CD4-positive, CD25-positive, alpha-beta regulatory T cell (primary cell): ENCODE data around the gene GTF2H1. TPM values are rescaled to one million over a fixed set of nuclear protein-coding genes. Genes with fewer than 3 reads are reported as not detected.

Experiments
- ATAC-seq, 2 donors: fragments of 150-1000 bp; cut with Tn5 transposase; one replicate each; pipeline ENCODE4 v1.10.0; 2021; ENCODE audit warnings: low read depth in 2 of 2, moderate number of reproducible peaks in 2 of 2, moderate library complexity in 1 of 2
- DNase-seq, 3 donors: peaks; one replicate each; pipeline versions ENCODE4 v3.0.0 to v3.0.0-alpha.2; 2012 to 2022; ENCODE audit warnings: mixed read lengths in 1 of 3
- H3K27ac ChIP-seq: one replicate; pipeline ENCODE4 v1.7.0; 2013; ENCODE audit warnings: mild to moderate bottlenecking, low read length; ENCODE audit not compliant: insufficient read depth, poor library complexity, severe bottlenecking
- H3K27me3 ChIP-seq: one replicate; pipeline ENCODE4 v1.7.0; 2013; ENCODE audit warnings: low read length; ENCODE audit not compliant: control insufficient read depth, insufficient read depth
- H3K36me3 ChIP-seq: one replicate; pipeline ENCODE4 v1.7.0; 2013; ENCODE audit warnings: mild to moderate bottlenecking, low read length, moderate library complexity; ENCODE audit not compliant: control insufficient read depth, insufficient read depth
- H3K4me1 ChIP-seq: 2 replicates; pipeline ENCODE4 v1.7.0; 2013; ENCODE audit warnings: mild to moderate bottlenecking, low read length; ENCODE audit not compliant: insufficient read depth, control insufficient read depth, poor library complexity, severe bottlenecking
- H3K4me3 ChIP-seq: one replicate; pipeline ENCODE4 v1.7.0; 2013; ENCODE audit warnings: low read depth, mild to moderate bottlenecking, low read length, moderate library complexity
- H3K9me3 ChIP-seq, 2 experiments: 1 replicate in 1 of 2; 2 replicates in 1 of 2; pipeline ENCODE4 v1.7.0; 2013; ENCODE audit warnings: low read length in 2 of 2, mild to moderate bottlenecking in 1 of 2, moderate library complexity in 1 of 2; ENCODE audit not compliant: control insufficient read depth in 2 of 2
- H3K27ac Mint-ChIP-seq, 3 donors: one replicate each; pipeline ENCODE4 v1.8.0; 2020 to 2022; ENCODE audit warnings: mild to moderate bottlenecking in 3 of 3, mixed read lengths in 3 of 3, moderate library complexity in 2 of 3
- H3K27me3 Mint-ChIP-seq: one replicate; pipeline ENCODE4 v1.8.0; 2022; ENCODE audit warnings: mild to moderate bottlenecking, mixed read lengths
- H3K36me3 Mint-ChIP-seq: one replicate; pipeline ENCODE4 v1.8.0; 2020; ENCODE audit warnings: mixed read lengths
- H3K4me1 Mint-ChIP-seq, 4 donors: one replicate each; pipeline ENCODE4 v1.8.0; 2020 to 2022; ENCODE audit warnings: mixed read lengths in 4 of 4, mild to moderate bottlenecking in 1 of 4
- H3K4me3 Mint-ChIP-seq, 4 donors: one replicate each; pipeline ENCODE4 v1.8.0; 2020 to 2022; ENCODE audit warnings: mild to moderate bottlenecking in 4 of 4, mixed read lengths in 4 of 4, moderate library complexity in 3 of 4
- H3K9me3 Mint-ChIP-seq, 7 donors: one replicate each; pipeline ENCODE4 v1.8.0; 2020 to 2022; ENCODE audit warnings: mixed read lengths in 7 of 7, mild to moderate bottlenecking in 3 of 7, moderate library complexity in 2 of 7
- polyA plus RNA-seq, 4 donors: library from polyadenylated mRNA; unstranded; fragments of 300-500 nt; fragmentation: Illumina TruSeq; gene quantifications; one replicate each; pipeline ENCODE4 v1.2.3, GENCODE V29; 2021
- total RNA-seq: library from RNA; stranded (reverse); gene quantifications from one replicate; pipeline ENCODE4 v1.2.3, GENCODE V29; 2022

Gene GTF2H1
- total and polyA plus RNA-seq, 5 donors from 2014 or later, result 25.8 to 32.0 (median 29.8) TPM

DNA sequence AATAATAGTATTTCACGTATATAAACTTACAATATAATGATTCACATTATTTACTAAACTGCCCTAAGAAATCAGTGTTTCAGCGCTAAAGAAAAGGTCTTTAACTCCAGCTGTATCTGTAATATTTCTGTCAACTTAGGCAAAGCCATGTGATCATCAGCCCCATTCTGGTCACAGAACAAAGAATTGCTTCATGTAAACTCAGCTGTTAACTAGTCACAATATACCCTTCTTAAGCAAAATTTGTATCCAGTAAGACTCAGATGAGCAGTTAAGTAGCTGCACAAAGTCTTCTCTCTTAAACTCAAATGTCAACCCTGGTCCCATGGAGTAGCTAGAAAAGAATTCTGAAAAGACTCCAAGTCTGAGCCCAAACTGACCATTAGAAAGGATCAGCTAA lies 27.1 kb upstream of the GTF2H1 start:
- Histone ChIP-seq H3K4me3 (no peak overlapping the region), H3K4me1 (no peaks in the 10 kb centered on the region), H3K27me3 (no peaks in the 10 kb centered on the region), H3K27ac (no peak overlapping the region), H3K36me3 (peaks cover 81% of the 10 kb centered on the region), H3K9me3 (no peaks in the 10 kb centered on the region)
- Mint-ChIP-seq H3K4me3 (no peak overlapping the region), H3K27me3 (no peaks in the 10 kb centered on the region), H3K27ac (no peak overlapping the region), H3K4me1 (peaks cover 0 to 4% (median 2%) of the 10 kb centered on the region in 4 donors), H3K9me3 (no peaks in the 10 kb centered on the region), H3K36me3 (peaks cover 68% of the 10 kb centered on the region)
- ATAC-seq, result no peak
- no peak for DNase-seq

DNA sequence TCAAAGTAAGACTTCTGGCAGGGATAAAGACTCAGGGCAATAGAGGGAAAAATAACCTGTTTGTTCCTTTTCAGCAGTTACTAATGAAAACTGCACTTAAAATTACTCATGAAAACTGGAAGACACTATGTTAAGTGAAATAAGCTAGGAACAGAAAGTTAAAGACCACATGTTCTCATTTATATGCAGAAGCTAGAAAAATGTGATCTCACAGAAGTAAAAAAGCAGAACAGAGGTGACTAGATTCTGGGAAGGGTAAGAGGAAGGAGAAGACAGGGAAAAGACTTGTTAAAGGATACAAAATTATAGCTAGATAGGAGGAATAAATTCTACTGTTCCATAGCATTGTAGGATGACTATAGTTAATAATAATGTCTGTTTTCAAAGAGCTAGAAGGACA lies 22.6 kb upstream of the GTF2H1 start:
- Mint-ChIP-seq H3K36me3 (peaks cover 68% of the 10 kb centered on the region), H3K27ac (peak overlapping the region in 1 of 3 donors; percentile 33), H3K9me3 (no peaks in the 10 kb centered on the region), H3K4me1 (peaks cover 0 to 7% (median 2%) of the 10 kb centered on the region in 4 donors), H3K4me3 (no peak overlapping the region), H3K27me3 (no peaks in the 10 kb centered on the region)
- no peak overlapping the region for H3K4me3 ChIP-seq
- H3K9me3 ChIP-seq, result no peaks in the 10 kb centered on the region
- no peak overlapping the region for H3K27ac ChIP-seq
- DNase-seq (no peak), ATAC-seq (no peak)
- H3K4me1 ChIP-seq, result no peaks in the 10 kb centered on the region
- H3K36me3 ChIP-seq, result peaks cover 73% of the 10 kb centered on the region
- H3K27me3 ChIP-seq, result no peaks in the 10 kb centered on the region

GRCh38 chr11:18304745-18305144 lies 17.6 kb upstream of the GTF2H1 start:
- Mint-ChIP-seq H3K27me3 (no peaks in the 10 kb centered on the region), H3K36me3 (peaks cover 61% of the 10 kb centered on the region), H3K9me3 (no peaks in the 10 kb centered on the region), H3K27ac (no peak overlapping the region), H3K4me1 (peaks cover 0 to 7% (median 2%) of the 10 kb centered on the region in 4 donors), H3K4me3 (no peak overlapping the region)
- peaks cover 69% of the 10 kb centered on the region for H3K36me3 ChIP-seq
- H3K27ac ChIP-seq, result no peak overlapping the region
- H3K4me3 ChIP-seq, result no peak overlapping the region
- no peaks in the 10 kb centered on the region for H3K4me1 ChIP-seq
- DNase-seq (no peak), ATAC-seq (no peak)
- no peaks in the 10 kb centered on the region for H3K9me3 ChIP-seq
- H3K27me3 ChIP-seq, result no peaks in the 10 kb centered on the region

GRCh38 chr11:18307461-18308139 lies 14.8 kb upstream of the GTF2H1 start:
- Mint-ChIP-seq H3K9me3 (no peaks in the 10 kb centered on the region), H3K4me1 (peaks cover 0 to 5% (median 1%) of the 10 kb centered on the region in 4 donors), H3K27ac (no peak overlapping the region), H3K4me3 (no peak overlapping the region), H3K27me3 (no peaks in the 10 kb centered on the region), H3K36me3 (peaks cover 59% of the 10 kb centered on the region)
- no peaks in the 10 kb centered on the region for H3K9me3 ChIP-seq
- H3K36me3 ChIP-seq, result peaks cover 63% of the 10 kb centered on the region
- no peak overlapping the region for H3K27ac ChIP-seq
- H3K27me3 ChIP-seq, result no peaks in the 10 kb centered on the region
- no peaks in the 10 kb centered on the region for H3K4me1 ChIP-seq
- no peak for DNase-seq
- H3K4me3 ChIP-seq, result no peak overlapping the region
- no peak for ATAC-seq

- no peaks in the 10 kb centered on the region for H3K27me3 Mint-ChIP-seq
- Histone ChIP-seq H3K9me3 (no peaks in the 10 kb centered on the region), H3K4me3 (no peak overlapping the region), H3K27me3 (no peaks in the 10 kb centered on the region), H3K4me1 (no peaks in the 10 kb centered on the region), H3K36me3 (peaks cover 61% of the 10 kb centered on the region), H3K27ac (no peak overlapping the region)
- no peak overlapping the region for H3K27ac Mint-ChIP-seq
- H3K4me3 Mint-ChIP-seq, result no peak overlapping the region
- no peak for ATAC-seq
- peaks cover 0 to 5% (median 4%) of the 10 kb centered on the region in 4 donors for H3K4me1 Mint-ChIP-seq
- no peaks in the 10 kb centered on the region for H3K9me3 Mint-ChIP-seq
- H3K36me3 Mint-ChIP-seq, result peaks cover 55% of the 10 kb centered on the region
- no peak for DNase-seq
Measured at GRCh38 chr11:18308242-18308641, 14.1 kb upstream of the GTF2H1 start.

DNA sequence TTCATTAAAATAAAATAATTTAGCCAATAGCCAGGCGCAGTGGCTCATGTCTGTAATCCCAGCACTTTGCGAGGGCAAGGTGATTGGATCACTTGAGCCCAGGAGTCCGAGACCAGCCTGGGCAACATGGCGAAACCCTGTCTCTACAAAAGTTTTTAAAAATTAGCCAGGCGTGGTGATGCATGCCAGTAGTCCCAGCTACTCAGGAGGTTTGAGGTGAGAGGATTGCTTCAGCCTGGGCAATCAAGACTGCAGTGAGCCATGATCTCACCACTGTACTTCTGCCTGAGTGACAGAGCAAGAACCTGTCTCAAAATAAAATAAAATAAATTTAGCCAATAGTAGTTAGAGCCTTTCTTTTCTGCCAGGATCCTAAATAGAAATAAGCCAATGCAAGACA lies 12.7 kb upstream of the GTF2H1 start:
- Mint-ChIP-seq H3K4me1 (peaks cover 2 to 5% (median 4%) of the 10 kb centered on the region in 4 donors), H3K27ac (no peak overlapping the region), H3K9me3 (no peaks in the 10 kb centered on the region), H3K4me3 (no peak overlapping the region), H3K36me3 (peaks cover 48% of the 10 kb centered on the region), H3K27me3 (no peaks in the 10 kb centered on the region)
- ATAC-seq (no peak), DNase-seq (no peak)
- Histone ChIP-seq H3K36me3 (peaks cover 56% of the 10 kb centered on the region), H3K27ac (no peak overlapping the region), H3K27me3 (no peaks in the 10 kb centered on the region), H3K4me3 (no peak overlapping the region), H3K4me1 (no peaks in the 10 kb centered on the region), H3K9me3 (no peaks in the 10 kb centered on the region)

GRCh38 chr11:18310800-18311340 lies 11.5 kb upstream of the GTF2H1 start:
- no peak overlapping the region for H3K4me3 Mint-ChIP-seq
- H3K4me1 ChIP-seq, result no peaks in the 10 kb centered on the region
- H3K27me3 Mint-ChIP-seq, result no peaks in the 10 kb centered on the region
- H3K36me3 ChIP-seq, result peaks cover 53% of the 10 kb centered on the region
- H3K4me1 Mint-ChIP-seq, result peaks cover 3 to 10% (median 9%) of the 10 kb centered on the region in 4 donors
- no peak overlapping the region for H3K27ac ChIP-seq
- no peak overlapping the region for H3K4me3 ChIP-seq
- DNase-seq (no peak), ATAC-seq (no peak)
- H3K9me3 Mint-ChIP-seq, result no peaks in the 10 kb centered on the region
- H3K27me3 ChIP-seq, result no peaks in the 10 kb centered on the region
- no peak overlapping the region for H3K27ac Mint-ChIP-seq
- no peaks in the 10 kb centered on the region for H3K9me3 ChIP-seq
- peaks cover 44% of the 10 kb centered on the region for H3K36me3 Mint-ChIP-seq

DNA sequence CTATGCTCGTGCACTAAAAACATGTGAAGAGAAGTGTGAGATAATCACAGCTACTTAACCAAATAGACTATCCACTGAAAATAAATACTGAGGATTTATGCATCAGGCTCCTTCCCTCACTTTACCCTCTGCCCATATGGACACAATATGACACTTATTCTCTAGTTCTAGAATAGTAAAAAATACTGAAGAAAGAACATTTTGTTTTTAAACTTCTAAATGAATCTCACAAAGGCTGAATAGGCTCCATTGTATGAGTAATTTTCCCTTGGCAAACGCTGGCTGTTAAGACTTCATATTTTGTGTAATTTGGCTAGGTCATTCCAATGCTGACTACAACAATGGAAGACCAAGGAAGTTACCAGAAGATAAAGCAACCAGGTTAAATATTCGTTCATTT lies 10.4 kb upstream of the GTF2H1 start:
- Mint-ChIP-seq H3K4me1 (peaks cover 3 to 10% (median 8%) of the 10 kb centered on the region in 4 donors), H3K9me3 (no peaks in the 10 kb centered on the region), H3K27me3 (no peaks in the 10 kb centered on the region), H3K36me3 (peaks cover 34% of the 10 kb centered on the region), H3K27ac (no peak overlapping the region), H3K4me3 (no peak overlapping the region)
- H3K36me3 ChIP-seq, result peaks cover 46% of the 10 kb centered on the region
- H3K27ac ChIP-seq, result no peak overlapping the region
- ATAC-seq (no peak), DNase-seq (no peak)
- no peak overlapping the region for H3K4me3 ChIP-seq
- H3K4me1 ChIP-seq, result no peaks in the 10 kb centered on the region
- no peaks in the 10 kb centered on the region for H3K9me3 ChIP-seq
- H3K27me3 ChIP-seq, result no peaks in the 10 kb centered on the region
